ENCODE data around the gene LCN12.

Gene LCN12

GRCh38 chr9:136939431-136939995 is 12.6 kb upstream of the LCN12 start:
- Mint-ChIP-seq H3K27ac (peak overlapping the region; percentile 43), H3K36me3 (peaks cover 56% of the 10 kb centered on the region), H3K4me1 (peaks cover 9% of the 10 kb centered on the region), H3K4me3 (no peak overlapping the region), H3K9me3 (no peaks in the 10 kb centered on the region), H3K27me3 (no peaks in the 10 kb centered on the region)
- ATAC-seq: no peak

GRCh38 chr9:136939996-136940525 is 12.0 kb upstream of the LCN12 start:
- Mint-ChIP-seq H3K4me1 (peaks cover 14% of the 10 kb centered on the region), H3K36me3 (peaks cover 56% of the 10 kb centered on the region), H3K9me3 (no peaks in the 10 kb centered on the region), H3K4me3 (no peak overlapping the region), H3K27ac (no peak overlapping the region), H3K27me3 (no peaks in the 10 kb centered on the region)
- no peak for ATAC-seq

DNA sequence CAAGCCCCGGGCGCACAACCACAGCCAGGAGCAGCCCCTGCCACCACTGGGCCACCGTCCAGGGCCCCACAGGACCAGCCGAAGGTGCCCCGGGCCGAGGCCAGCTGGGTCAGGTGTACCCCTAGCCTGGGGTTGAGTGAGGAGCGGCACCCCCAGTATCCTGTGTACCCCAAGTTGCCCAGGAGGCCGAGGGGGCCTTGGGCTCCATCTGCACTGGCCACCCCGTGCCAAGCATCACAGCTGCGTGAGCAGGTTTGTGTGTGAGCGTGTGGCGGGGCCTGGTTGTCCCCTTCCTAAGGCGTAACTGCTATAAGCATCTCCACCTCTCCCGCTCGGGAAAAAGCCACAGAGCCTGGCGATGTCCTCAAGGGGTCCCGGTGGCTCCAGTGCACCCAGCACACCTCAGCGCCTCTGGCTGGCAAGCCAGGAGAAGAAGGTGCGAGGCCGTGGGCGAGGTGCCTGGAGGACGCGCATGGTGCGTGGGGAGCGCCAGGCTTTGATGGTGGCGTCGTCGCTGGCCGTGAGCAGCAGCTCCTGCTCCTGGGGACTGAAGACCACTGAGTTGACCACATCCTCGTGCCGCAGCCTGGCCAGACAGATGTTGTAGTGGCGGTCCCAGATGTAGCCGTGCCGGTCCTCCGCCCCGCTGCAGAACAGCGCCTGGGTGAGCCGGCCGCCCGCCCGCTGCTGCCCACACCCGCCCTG is 11.4 kb upstream of the LCN12 start:
- no peak for ATAC-seq
- H3K4me3 Mint-ChIP-seq: no peak overlapping the region
- H3K4me1 Mint-ChIP-seq: peaks cover 15% of the 10 kb centered on the region
- no peaks in the 10 kb centered on the region for H3K9me3 Mint-ChIP-seq
- H3K27ac Mint-ChIP-seq: no peak overlapping the region
- H3K27me3 Mint-ChIP-seq: no peaks in the 10 kb centered on the region
- H3K36me3 Mint-ChIP-seq: peaks cover 56% of the 10 kb centered on the region

GRCh38 chr9:136941231-136942111 is 10.6 kb upstream of the LCN12 start:
- H3K27me3 Mint-ChIP-seq: no peaks in the 10 kb centered on the region
- no peak for ATAC-seq
- H3K4me3 Mint-ChIP-seq: no peak overlapping the region
- H3K36me3 Mint-ChIP-seq: peaks cover 52% of the 10 kb centered on the region
- peaks cover 15% of the 10 kb centered on the region for H3K4me1 Mint-ChIP-seq
- H3K27ac Mint-ChIP-seq: no peak overlapping the region
- H3K9me3 Mint-ChIP-seq: no peaks in the 10 kb centered on the region

DNA sequence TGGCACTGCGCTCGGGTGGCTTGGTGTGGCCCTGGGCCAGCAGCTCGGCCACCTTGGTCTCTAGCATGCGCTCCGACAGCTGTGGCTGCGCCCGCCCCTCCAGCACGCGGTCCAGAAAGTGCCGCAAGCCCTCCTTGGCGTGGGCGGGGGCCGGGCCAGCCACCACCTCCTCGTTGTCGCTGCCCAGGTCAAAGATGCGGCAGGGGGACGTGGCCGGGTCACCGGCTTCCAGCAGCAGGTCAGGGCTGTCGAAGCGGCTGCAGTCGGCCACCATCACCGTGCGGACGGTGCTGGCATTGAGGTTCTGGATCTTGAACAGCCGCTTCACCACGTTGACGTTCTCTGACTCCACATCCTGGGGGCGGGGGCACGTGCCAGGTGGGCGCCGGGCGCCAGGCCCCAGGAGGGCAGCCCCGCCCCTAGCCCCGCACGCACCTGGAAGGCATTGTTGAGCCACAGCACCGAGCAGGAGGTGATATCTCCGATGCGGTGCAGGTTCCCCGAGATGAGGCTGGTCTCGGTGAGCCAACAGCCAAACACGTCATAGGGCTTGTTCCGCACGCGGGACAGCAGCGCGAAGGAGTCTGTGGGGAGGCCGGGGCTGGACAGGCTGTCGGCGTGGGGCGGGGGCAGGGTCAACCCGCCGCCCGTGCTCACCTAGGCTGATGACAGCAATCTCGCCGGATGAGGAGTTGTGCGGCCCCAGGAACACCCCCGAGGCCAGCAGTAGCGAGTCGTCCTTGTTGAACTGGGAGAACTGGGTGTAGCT is 9.8 kb upstream of the LCN12 start:
- ATAC-seq: no peak
- Mint-ChIP-seq H3K27ac (no peak overlapping the region), H3K4me1 (peaks cover 19% of the 10 kb centered on the region)

DNA sequence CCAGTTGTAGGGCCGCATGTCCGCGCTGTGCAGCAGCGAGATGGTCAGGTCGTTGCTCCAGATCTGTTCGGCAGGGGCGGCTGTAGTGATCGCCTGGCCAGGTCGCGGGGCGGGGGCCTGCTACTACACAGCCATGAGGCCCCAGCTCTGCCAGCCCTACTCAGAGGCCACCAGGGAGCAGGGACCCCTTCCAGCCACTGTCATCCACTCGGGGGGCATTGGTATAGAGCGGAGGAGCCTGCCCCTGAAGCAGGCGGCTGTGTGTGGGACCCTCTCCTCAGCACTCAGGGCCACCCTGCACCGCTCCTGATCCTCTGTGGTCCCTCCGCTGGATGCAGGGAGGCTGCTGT is 9.2 kb upstream of the LCN12 start:
- Mint-ChIP-seq H3K36me3 (peaks cover 42% of the 10 kb centered on the region), H3K4me3 (peak overlapping the region; percentile 80), H3K9me3 (no peaks in the 10 kb centered on the region), H3K27ac (peak overlapping the region; percentile 88), H3K27me3 (no peaks in the 10 kb centered on the region), H3K4me1 (peaks cover 20% of the 10 kb centered on the region)
- ATAC-seq: no peak

More for the DNA sequence above, 9.8 kb upstream of the LCN12 start:
- Mint-ChIP-seq H3K36me3 (peaks cover 48% of the 10 kb centered on the region), H3K27me3 (no peaks in the 10 kb centered on the region), H3K9me3 (no peaks in the 10 kb centered on the region), H3K4me3 (peak overlapping the region; percentile 80)

GRCh38 chr9:136943291-136944211 is 8.5 kb upstream of the LCN12 start:
- ATAC-seq: peak; percentile 9
- peaks cover 39% of the 10 kb centered on the region for H3K36me3 Mint-ChIP-seq
- H3K27me3 Mint-ChIP-seq: no peaks in the 10 kb centered on the region
- H3K27ac Mint-ChIP-seq: peak overlapping the region; percentile 88
- peaks cover 20% of the 10 kb centered on the region for H3K4me1 Mint-ChIP-seq
- H3K9me3 Mint-ChIP-seq: no peaks in the 10 kb centered on the region
- H3K4me3 Mint-ChIP-seq: peak overlapping the region; percentile 80

- Mint-ChIP-seq H3K4me1 (peaks cover 19% of the 10 kb centered on the region), H3K27me3 (no peaks in the 10 kb centered on the region), H3K27ac (peak overlapping the region; percentile 88), H3K36me3 (peaks cover 33% of the 10 kb centered on the region), H3K4me3 (peak overlapping the region; percentile 80), H3K9me3 (no peaks in the 10 kb centered on the region)
- peak; percentile 71 for ATAC-seq
Observed at GRCh38 chr9:136944212-136944518, 7.9 kb upstream of the LCN12 start.

DNA sequence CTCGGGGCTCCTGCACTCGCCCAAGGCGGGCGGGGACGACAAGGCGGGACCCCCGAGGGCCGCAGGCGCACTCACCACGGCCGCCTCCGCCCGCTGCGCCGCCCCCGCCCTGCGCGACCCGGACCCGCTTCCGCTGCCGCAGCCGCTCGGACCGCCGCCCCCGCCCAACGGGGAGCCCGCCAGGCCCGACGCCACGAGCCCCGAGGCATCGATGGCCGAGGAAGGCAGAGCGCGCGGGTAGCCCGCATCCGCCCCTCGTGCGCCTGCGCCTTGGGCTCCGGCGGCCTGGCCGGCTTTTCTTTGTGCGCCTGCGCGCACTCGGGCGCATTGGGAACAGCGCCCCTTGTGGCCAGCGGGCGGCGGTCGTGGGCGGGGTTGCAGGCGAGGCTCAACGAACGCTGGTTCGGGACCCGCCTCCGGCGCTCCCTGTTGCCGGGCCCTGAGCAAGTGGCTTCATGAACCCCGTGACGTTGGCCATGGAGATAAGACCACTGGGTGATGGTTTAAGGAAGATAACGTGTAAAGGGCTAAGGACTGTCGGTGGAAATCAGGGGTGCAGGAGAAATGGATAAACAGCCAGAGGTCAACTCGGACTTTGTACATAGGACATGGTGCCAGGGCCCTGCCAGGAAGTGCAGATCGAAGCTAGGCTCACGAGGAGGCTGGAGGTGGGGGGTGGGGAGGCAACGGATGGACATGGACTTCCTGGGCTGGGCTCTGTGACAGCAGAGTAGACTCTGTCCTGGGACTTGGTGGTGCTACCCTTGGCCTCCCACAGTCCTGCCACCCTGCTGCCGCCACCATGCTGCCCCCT is 7.3 kb upstream of the LCN12 start, which contains the start of the genes C8G and FBXW5:
Gene C8G, plus strand, starts transcription at position 725 of the 814 bp plus-strand sequence. Its CDS starts 78 bp downstream, at position 803.
Gene FBXW5, minus strand, starts transcription at position 220 of the 814 bp plus-strand sequence. CDS start 655 bp downstream, outside the sequence.
- Mint-ChIP-seq H3K36me3 (peaks cover 27% of the 10 kb centered on the region), H3K4me3 (peak within 1 kb of the TSS; percentile 80), H3K27me3 (no peaks in the 10 kb centered on the region), H3K27ac (peak within 1 kb of the TSS; percentile 88), H3K9me3 (no peaks in the 10 kb centered on the region), H3K4me1 (peaks cover 19% of the 10 kb centered on the region)
- peak; percentile 83 for ATAC-seq

GRCh38 chr9:136945333-136946227 is 6.5 kb upstream of the LCN12 start:
- no peak for ATAC-seq
- Mint-ChIP-seq H3K9me3 (no peaks in the 10 kb centered on the region), H3K27me3 (no peaks in the 10 kb centered on the region), H3K27ac (peak overlapping the region; percentile 88), H3K4me3 (no peak overlapping the region), H3K4me1 (peaks cover 26% of the 10 kb centered on the region), H3K36me3 (peaks cover 18% of the 10 kb centered on the region)

DNA sequence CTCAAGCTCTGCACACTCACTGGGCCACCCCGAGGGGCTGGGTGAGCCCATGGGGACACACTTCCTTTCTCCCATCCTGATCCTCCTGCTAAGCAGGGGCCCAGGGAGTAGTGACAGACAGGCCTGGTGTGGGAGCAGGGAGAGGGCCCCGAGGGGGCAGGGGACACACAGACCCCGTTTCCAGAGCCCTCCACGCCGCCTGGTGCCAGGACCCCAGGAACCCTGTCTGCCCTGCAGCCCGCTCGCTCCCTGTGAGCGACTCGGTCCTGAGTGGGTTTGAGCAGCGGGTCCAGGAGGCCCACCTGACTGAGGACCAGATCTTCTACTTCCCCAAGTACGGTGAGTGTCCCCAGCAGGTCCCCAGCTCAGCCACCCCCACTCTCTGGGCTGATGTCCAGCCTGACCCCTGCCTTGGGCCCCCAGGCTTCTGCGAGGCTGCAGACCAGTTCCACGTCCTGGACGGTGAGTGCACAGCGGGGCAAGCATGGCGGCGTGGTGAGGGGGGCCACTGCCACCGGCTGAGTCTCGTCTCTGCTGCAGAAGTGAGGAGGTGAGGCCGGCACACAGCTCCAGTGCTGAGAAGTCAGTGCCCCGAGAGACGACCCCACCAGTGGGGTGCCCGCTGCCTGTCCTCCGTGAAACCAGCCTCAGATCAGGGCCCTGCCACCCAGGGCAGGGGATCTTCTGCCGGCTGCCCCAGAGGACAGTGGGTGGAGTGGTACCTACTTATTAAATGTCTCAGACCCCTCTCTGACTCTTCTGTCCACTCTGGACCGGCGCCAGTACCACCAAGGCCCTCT is 5.6 kb upstream of the LCN12 start:
- no peaks in the 10 kb centered on the region for H3K9me3 Mint-ChIP-seq
- H3K4me1 Mint-ChIP-seq: peaks cover 27% of the 10 kb centered on the region
- no peak for ATAC-seq
- no peak overlapping the region for H3K4me3 Mint-ChIP-seq
- H3K27me3 Mint-ChIP-seq: no peaks in the 10 kb centered on the region
- H3K27ac Mint-ChIP-seq: no peak overlapping the region
- H3K36me3 Mint-ChIP-seq: peaks cover 10% of the 10 kb centered on the region

Measured in stimulated activated memory B cell treated with anti-CD40 and anti-IgM and Interleukin-4, amounts not matched to agents 10 μg/mL and 1 μg/mL and 100 μg/mL, for 72 hours (primary cell).